Esophagus muscularis mucosa (tissue), 3 donors: ENCODE data around the gene ANXA5.

ENCODE experiments used
- CTCF ChIP-seq, 3 experiments: fragments of 200-600 bp in 2 of 3; fragments of 450-650 bp in 1 of 3; sonication (generic) in 2 of 3; IDR thresholded peaks; one replicate each; pipeline ENCODE4 v1.5.1; 2017 to 2019; ENCODE audit warnings: antibody characterized with exemption in 3 of 3, mild to moderate bottlenecking in 2 of 3, moderate library complexity in 1 of 3
- EP300 ChIP-seq: sonication (generic); formaldehyde crosslinking; IDR thresholded peaks from one replicate; pipeline ENCODE4 v1.6.1; 2017; ENCODE audit warnings: antibody characterized with exemption

GRCh38 chr4:121736735-121737351, 40.1 kb upstream of the ANXA5 start:
- TF ChIP-seq EP300 (no peak), CTCF (IDR thresholded peaks at IDR 0.05) (peak; percentile 39 to 59 (median 43))
